Effector memory CD4-positive, alpha-beta T cell (primary cell): ENCODE data around the gene PEMT.

Experiments used
- DNase-seq, 3 donors: peaks; one replicate each; pipeline ENCODE4 v3.0.0-alpha.2; 2020
- H3K27ac ChIP-seq: 2 replicates; pipeline ENCODE4 v1.7.0; 2013; ENCODE audit warnings: mild to moderate bottlenecking, low read length, moderate library complexity; ENCODE audit not compliant: insufficient read depth, poor library complexity, severe bottlenecking
- H3K27me3 ChIP-seq: replicated peaks from 2 replicates; pipeline ENCODE4 v1.7.0; 2013; ENCODE audit warnings: mild to moderate bottlenecking, low read length; ENCODE audit not compliant: insufficient read depth, control insufficient read depth, poor library complexity, severe bottlenecking
- H3K36me3 ChIP-seq: 2 replicates; pipeline ENCODE4 v1.7.0; 2013; ENCODE audit warnings: mild to moderate bottlenecking, low read length, moderate library complexity; ENCODE audit not compliant: control insufficient read depth, insufficient read depth
- H3K4me1 ChIP-seq: 2 replicates; pipeline ENCODE4 v1.7.0; 2013; ENCODE audit warnings: low read length, mild to moderate bottlenecking; ENCODE audit not compliant: control insufficient read depth, insufficient read depth, poor library complexity, severe bottlenecking
- H3K4me3 ChIP-seq: 2 replicates; pipeline ENCODE4 v1.7.0; 2013; ENCODE audit warnings: low read length, low read depth, mild to moderate bottlenecking; ENCODE audit not compliant: insufficient read depth, poor library complexity, severe bottlenecking
- H3K9me3 ChIP-seq: 2 replicates; pipeline ENCODE4 v1.7.0; 2013; ENCODE audit warnings: mild to moderate bottlenecking, low read length, moderate library complexity; ENCODE audit not compliant: control insufficient read depth

PEMT gene

DNA sequence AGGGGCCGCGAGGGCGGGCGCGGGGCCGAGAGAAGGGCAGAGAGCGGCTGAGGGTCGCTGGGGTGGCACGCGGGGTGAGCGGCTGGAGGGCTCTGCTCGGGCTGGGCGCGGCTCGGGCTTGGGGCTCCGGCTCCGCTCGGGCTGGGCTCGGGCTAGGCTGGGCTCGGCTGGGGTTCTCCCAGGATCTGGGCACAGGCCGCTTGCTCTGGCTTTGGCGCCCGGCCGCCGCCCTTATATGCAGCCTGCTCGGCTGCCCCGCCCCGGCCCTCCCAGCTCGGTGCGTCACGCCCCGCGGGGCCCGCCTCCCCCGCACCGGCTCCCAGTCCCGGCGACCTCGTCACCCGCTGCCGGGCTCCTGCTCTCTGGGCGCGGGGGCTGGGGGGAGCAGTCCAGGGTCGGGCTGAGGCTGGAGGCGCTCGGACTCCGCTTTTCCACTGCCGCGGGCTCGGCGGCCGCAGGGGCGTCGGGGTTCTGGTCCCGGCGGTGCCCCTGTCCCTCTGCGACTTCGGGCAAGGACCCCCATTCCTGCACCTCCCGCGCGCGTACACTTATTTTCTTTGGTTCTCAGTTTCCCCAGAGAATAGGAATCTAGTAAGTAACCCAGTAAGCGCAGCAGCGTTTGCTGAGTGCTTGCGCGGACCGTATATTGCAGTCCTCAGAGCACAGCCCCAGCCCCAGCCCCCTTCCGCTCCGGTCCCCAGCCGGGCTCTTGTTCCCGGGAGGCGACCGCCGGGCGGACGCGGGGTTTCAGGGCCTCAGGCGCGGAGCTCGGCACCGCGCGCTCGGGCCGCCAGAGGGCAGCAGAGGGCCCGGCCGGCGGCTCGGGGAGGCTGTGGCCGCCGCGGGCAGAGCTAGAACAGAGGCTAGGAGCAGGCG lies 95.1 kb downstream of the PEMT start, which contains the start of gene RASD1:
TSS of gene RASD1 (minus strand) at position 207 of the 876 bp plus-strand sequence. CDS start 214 bp downstream, outside the sequence.
- H3K4me1 ChIP-seq = peaks cover 14% of the 10 kb centered on the region
- H3K27ac ChIP-seq = peak within 1 kb of the TSS; percentile 21
- peaks cover 4% of the 10 kb centered on the region for H3K36me3 ChIP-seq
- no peaks in the 10 kb centered on the region for H3K9me3 ChIP-seq
- DNase-seq = peak; percentile 65 to 71 (median 70)
- no peaks in the 10 kb centered on the region for H3K27me3 ChIP-seq
- H3K4me3 ChIP-seq = peak within 1 kb of the TSS; percentile 65

- peaks cover 14% of the 10 kb centered on the region for H3K4me1 ChIP-seq
- DNase-seq = peak in 1 of 3 donors; percentile 11
- peaks cover 11% of the 10 kb centered on the region for H3K36me3 ChIP-seq
- H3K27me3 ChIP-seq = no peaks in the 10 kb centered on the region
- H3K9me3 ChIP-seq = no peaks in the 10 kb centered on the region
- H3K27ac ChIP-seq = no peak overlapping the region
- H3K4me3 ChIP-seq = peak overlapping the region; percentile 65
These were observed 95.8 kb downstream of the PEMT start for GRCh38 chr17:17495536-17496188.

- Histone ChIP-seq H3K9me3 (no peaks in the 10 kb centered on the region), H3K27ac (no peak overlapping the region), H3K36me3 (peaks cover 12% of the 10 kb centered on the region), H3K4me3 (peak overlapping the region; percentile 65), H3K4me1 (peaks cover 14% of the 10 kb centered on the region), H3K27me3 (no peaks in the 10 kb centered on the region)
- no peak for DNase-seq
These were observed 96.5 kb downstream of the PEMT start for GRCh38 chr17:17494870-17495535.

DNA sequence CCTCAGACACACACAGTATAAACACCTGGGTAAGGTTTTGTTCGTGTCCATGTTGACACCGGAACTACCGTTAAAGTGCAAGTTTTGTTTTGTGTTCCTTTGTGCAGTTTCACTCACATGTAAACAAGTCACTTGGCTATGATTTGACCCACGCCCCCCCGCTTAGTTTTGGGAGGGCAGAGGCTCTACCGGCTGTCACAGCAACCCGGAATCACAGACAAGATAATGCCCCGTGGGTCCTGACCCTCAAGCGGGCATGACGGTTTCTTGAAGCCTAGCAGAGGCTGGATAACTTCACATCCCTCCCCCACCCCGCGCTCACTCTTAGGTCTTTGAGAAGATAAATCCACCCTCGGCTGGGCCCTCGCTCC lies 97.0 kb downstream of the PEMT start:
- Histone ChIP-seq H3K27me3 (no peaks in the 10 kb centered on the region), H3K36me3 (peaks cover 12% of the 10 kb centered on the region), H3K4me3 (no peak overlapping the region), H3K4me1 (peaks cover 14% of the 10 kb centered on the region), H3K27ac (no peak overlapping the region), H3K9me3 (no peaks in the 10 kb centered on the region)
- no peak for DNase-seq

- DNase-seq = no peak
- Histone ChIP-seq H3K4me3 (no peak overlapping the region), H3K4me1 (peaks cover 14% of the 10 kb centered on the region)
These were observed 97.5 kb downstream of the PEMT start for GRCh38 chr17:17493986-17494466.

DNA sequence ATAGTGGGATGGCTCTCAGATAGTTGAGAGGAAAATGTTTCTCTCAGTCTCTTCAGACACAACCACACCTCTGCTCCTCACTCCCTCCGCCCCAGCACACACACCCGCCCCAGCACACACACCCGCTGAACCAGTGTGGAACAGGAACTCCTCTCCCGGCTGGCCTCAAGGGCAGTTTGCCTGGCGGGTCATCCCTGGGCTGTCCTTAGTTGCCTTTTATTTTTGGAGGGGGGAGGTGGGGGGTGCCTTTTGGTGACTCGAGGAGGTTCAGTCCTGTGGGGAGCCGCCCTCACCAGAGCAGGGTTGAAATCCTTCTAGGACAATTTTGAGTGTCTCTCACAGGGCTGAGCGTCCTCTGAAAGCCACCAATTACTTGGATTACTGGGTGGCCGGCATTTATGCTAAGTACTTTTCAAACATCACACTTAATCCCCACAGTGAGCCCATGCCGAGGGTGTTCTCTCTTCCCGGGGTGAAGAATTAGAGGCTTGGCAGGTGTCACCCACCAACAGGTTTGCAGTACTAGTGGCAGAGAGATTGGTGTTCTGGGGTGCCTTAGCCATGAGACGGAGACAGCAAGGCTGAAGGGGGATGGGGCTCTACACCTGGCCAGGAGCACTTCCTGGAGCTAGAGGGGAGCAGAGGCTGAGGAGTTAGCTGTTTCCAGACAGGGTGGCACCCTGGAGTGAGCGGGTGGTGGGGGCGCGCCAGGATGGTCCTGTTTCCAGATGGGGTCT lies 98.1 kb downstream of the PEMT start:
- H3K4me3 ChIP-seq = no peak overlapping the region
- no peaks in the 10 kb centered on the region for H3K9me3 ChIP-seq
- peaks cover 17% of the 10 kb centered on the region for H3K36me3 ChIP-seq
- DNase-seq = no peak
- peaks cover 14% of the 10 kb centered on the region for H3K4me1 ChIP-seq
- no peak overlapping the region for H3K27ac ChIP-seq
- no peaks in the 10 kb centered on the region for H3K27me3 ChIP-seq

More at GRCh38 chr17:17493986-17494466, 97.5 kb downstream of the PEMT start:
- Histone ChIP-seq H3K27me3 (no peaks in the 10 kb centered on the region), H3K9me3 (no peaks in the 10 kb centered on the region), H3K27ac (no peak overlapping the region), H3K36me3 (peaks cover 13% of the 10 kb centered on the region)

- H3K36me3 ChIP-seq = peaks cover 23% of the 10 kb centered on the region
- peaks cover 14% of the 10 kb centered on the region for H3K4me1 ChIP-seq
- no peak overlapping the region for H3K27ac ChIP-seq
- DNase-seq = no peak
- H3K9me3 ChIP-seq = no peaks in the 10 kb centered on the region
- H3K4me3 ChIP-seq = no peak overlapping the region
- H3K27me3 ChIP-seq = no peaks in the 10 kb centered on the region
These were observed 98.9 kb downstream of the PEMT start for GRCh38 chr17:17492571-17492970.

- H3K9me3 ChIP-seq = no peaks in the 10 kb centered on the region
- H3K4me1 ChIP-seq = peaks cover 13% of the 10 kb centered on the region
- no peak for DNase-seq
- peaks cover 23% of the 10 kb centered on the region for H3K36me3 ChIP-seq
- no peaks in the 10 kb centered on the region for H3K27me3 ChIP-seq
- H3K27ac ChIP-seq = no peak overlapping the region
- no peak overlapping the region for H3K4me3 ChIP-seq
These were observed 99.4 kb downstream of the PEMT start for GRCh38 chr17:17492085-17492484.

DNA sequence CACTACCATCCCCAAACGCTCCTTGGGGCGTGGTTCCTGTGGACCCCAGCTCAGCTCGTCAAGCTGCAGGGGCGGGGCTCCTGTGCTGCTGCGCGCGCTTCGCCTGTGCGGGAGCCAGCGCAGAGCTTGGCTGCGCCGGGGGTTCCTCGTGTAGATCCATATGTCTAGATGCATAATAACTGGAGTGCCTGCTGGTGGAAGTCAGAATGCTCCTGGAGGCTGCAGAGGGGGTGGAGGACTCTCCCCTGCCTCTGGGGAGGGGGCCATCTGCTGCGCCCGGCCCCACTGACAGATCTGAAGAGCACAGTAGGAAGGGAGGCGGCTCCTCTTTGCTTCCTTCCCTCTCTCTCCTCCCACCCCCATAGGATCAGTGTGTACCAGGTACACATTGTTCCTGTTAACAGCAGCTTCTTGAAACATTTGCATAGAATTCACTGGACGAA lies 99.9 kb downstream of the PEMT start:
- Histone ChIP-seq H3K36me3 (peaks cover 23% of the 10 kb centered on the region), H3K4me3 (no peak overlapping the region), H3K4me1 (peaks cover 10% of the 10 kb centered on the region), H3K9me3 (no peaks in the 10 kb centered on the region), H3K27me3 (no peaks in the 10 kb centered on the region), H3K27ac (no peak overlapping the region)
- DNase-seq = no peak
